ENCODE results near the gene ASIC4. TPM values are rescaled to one million over a fixed set of nuclear protein-coding genes. Genes with fewer than 3 reads are reported as not detected.

Gene ASIC4
- total and polyA plus RNA-seq, 2 of the 13 experiments (the other 11 are each of a cell fraction or from before 2014, with no cell fraction given), result 0.03 TPM; not detected in 1

DNA sequence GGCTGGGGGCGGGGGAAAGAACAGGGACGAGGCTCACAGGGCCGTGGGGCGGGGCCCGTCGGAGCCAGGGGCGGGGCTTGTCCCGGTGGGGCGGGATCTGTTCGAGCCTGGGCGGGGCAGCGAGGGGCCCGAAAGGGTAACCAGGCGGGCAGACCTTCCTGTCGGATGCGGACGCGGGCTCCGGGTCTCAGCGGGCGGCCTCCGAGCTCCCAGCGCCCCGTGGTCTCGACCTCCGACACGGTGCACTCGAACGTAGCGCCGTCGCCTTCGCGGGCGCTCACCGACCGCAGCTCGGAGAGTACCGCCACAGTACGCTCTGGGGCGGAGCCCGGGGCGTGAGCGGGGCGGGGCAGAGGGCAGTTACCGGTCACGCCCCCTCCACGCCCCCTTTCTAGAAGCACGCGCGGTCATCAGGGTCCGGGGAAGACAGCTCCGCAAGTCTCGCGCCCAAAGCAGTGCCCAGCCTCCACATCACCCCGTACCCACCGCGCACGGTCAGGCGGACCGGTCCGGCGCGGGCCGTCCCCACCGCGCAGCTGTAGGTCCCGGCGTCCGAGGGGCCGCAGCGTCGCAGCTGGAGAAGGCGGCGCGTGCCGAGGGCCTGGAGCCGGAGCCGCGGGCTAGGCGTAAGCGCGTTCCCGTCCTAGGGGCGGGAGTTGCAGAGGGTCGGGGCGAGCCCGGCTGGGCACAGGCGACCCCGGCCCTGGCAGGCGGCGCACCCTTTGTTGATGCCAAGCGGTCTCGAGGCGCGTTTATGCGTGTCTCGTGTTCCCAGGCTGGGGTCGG is 38.3 kb downstream of the ASIC4 start (continued):
- TF ChIP-seq, protein P1, sequence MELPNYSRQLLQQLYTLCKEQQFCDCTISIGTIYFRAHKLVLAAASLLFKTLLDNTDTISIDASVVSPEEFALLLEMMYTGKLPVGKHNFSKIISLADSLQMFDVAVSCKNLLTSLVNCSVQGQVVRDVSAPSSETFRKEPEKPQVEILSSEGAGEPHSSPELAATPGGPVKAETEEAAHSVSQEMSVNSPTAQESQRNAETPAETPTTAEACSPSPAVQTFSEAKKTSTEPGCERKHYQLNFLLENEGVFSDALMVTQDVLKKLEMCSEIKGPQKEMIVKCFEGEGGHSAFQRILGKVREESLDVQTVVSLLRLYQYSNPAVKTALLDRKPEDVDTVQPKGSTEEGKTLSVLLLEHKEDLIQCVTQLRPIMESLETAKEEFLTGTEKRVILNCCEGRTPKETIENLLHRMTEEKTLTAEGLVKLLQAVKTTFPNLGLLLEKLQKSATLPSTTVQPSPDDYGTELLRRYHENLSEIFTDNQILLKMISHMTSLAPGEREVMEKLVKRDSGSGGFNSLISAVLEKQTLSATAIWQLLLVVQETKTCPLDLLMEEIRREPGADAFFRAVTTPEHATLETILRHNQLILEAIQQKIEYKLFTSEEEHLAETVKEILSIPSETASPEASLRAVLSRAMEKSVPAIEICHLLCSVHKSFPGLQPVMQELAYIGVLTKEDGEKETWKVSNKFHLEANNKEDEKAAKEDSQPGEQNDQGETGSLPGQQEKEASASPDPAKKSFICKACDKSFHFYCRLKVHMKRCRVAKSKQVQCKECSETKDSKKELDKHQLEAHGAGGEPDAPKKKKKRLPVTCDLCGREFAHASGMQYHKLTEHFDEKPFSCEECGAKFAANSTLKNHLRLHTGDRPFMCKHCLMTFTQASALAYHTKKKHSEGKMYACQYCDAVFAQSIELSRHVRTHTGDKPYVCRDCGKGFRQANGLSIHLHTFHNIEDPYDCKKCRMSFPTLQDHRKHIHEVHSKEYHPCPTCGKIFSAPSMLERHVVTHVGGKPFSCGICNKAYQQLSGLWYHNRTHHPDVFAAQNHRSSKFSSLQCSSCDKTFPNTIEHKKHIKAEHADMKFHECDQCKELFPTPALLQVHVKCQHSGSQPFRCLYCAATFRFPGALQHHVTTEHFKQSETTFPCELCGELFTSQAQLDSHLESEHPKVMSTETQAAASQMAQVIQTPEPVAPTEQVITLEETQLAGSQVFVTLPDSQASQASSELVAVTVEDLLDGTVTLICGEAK (IDR thresholded peaks at IDR 0.05), result no peak
- TF ChIP-seq, protein P1 (CRISPR knock-in tag; IDR thresholded peaks at IDR 0.05), result peak; percentile 85
- TF ChIP-seq EHMT2 (IDR thresholded peaks at IDR 0.05; ENCODE audit: borderline replicate concordance, low read depth, low read length) (no peak), MEIS2 (CRISPR knock-in tag; IDR thresholded peaks at IDR 0.05) (no peak; the same call in 1 of the 2 replicates), ZNF772 (CRISPR knock-in tag; IDR thresholded peaks at IDR 0.05) (peak; percentile 92), GABPA (IDR thresholded peaks at IDR 0.05; ENCODE audit: low read depth, low read length) (no peak), GABPA (CRISPR knock-in tag; IDR thresholded peaks at IDR 0.05; ENCODE audit: low read depth) (no peak), THAP11 (CRISPR knock-in tag; IDR thresholded peaks at IDR 0.05) (peak; percentile 46), TCF7 (IDR thresholded peaks at IDR 0.05; ENCODE audit: low read depth) (no peak), ZNF781 (CRISPR knock-in tag; IDR thresholded peaks at IDR 0.05; ENCODE audit: borderline replicate concordance, not compliant biosample characterization) (no peak), SNAI1 (CRISPR knock-in tag; IDR thresholded peaks at IDR 0.05; ENCODE audit: borderline replicate concordance) (peak; percentile 92; the same call in 1 of the 2 replicates), YY1 (IDR thresholded peaks at IDR 0.05; ENCODE audit: insufficient read depth, insufficient replicate concordance, low read depth, low read length) (peak; percentile 9), MAFK (conservative IDR thresholded peaks at IDR 0.05 in 1 of 2, IDR thresholded peaks at IDR 0.05 in 1 of 2; ENCODE audit: low read length in 2 of 2) (no peak), RBFOX2 (IDR thresholded peaks at IDR 0.05; ENCODE audit: low read depth, low read length) (peak; percentile 80), JUND (CRISPR knock-in tag; IDR thresholded peaks at IDR 0.05) (no peak), RARG (CRISPR knock-in tag; IDR thresholded peaks at IDR 0.05; ENCODE audit: low read depth) (no peak), ZNF780A (CRISPR knock-in tag; IDR thresholded peaks at IDR 0.05) (0 out of 2 replicates have a peak, but pooled peaks have one; percentile 47), SRSF1 (optimal IDR thresholded peaks at IDR 0.05; ENCODE audit: low read depth, low read length) (peak; percentile 56), ZC3H4 (CRISPR knock-in tag; IDR thresholded peaks at IDR 0.05; ENCODE audit: borderline replicate concordance) (no peak; the same call in 1 of the 2 replicates), NR2C2 (CRISPR knock-in tag; IDR thresholded peaks at IDR 0.05; ENCODE audit: borderline replicate concordance) (peak; percentile 41; the same call in 1 of the 2 replicates), FOSL2 (CRISPR knock-in tag; IDR thresholded peaks at IDR 0.05) (no peak)
- TF ChIP-seq, protein P2, sequence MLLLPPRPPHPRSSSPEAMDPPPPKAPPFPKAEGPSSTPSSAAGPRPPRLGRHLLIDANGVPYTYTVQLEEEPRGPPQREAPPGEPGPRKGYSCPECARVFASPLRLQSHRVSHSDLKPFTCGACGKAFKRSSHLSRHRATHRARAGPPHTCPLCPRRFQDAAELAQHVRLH (CRISPR knock-in tag; IDR thresholded peaks at IDR 0.05; ENCODE audit: borderline replicate concordance, low read depth), result peak; percentile 82; the same call in 1 of the 2 replicates

Data from HepG2 (cell line).